Duodenal mucosa (tissue), 2 donors: ENCODE results near the gene THAP4.

Experiments used
- H3K27ac ChIP-seq: one replicate; pipeline ENCODE4 v1.7.0; 2013; ENCODE audit warnings: low read depth, low read length
- H3K27me3 ChIP-seq, 2 donors: one replicate each; pipeline ENCODE4 v1.7.0; 2013; ENCODE audit warnings: low read length in 2 of 2, control low read depth in 1 of 2; ENCODE audit not compliant: insufficient read depth in 2 of 2, control insufficient read depth in 1 of 2
- H3K36me3 ChIP-seq, 2 donors: one replicate each; pipeline ENCODE4 v1.7.0; 2013; ENCODE audit warnings: low read length in 2 of 2, control low read depth in 1 of 2; ENCODE audit not compliant: insufficient read depth in 2 of 2, control insufficient read depth in 1 of 2
- H3K4me1 ChIP-seq, 2 donors: one replicate each; pipeline ENCODE4 v1.7.0; 2013; ENCODE audit warnings: low read length in 2 of 2, control low read depth in 1 of 2; ENCODE audit not compliant: insufficient read depth in 2 of 2, control insufficient read depth in 1 of 2
- H3K4me3 ChIP-seq, 2 donors: one replicate each; pipeline ENCODE4 v1.7.0; 2013; ENCODE audit warnings: low read length in 2 of 2, low read depth in 1 of 2
- H3K9ac ChIP-seq, 2 donors: one replicate each; pipeline ENCODE4 v1.7.0; 2013; ENCODE audit warnings: low read length in 2 of 2, low read depth in 1 of 2
- H3K9me3 ChIP-seq, 2 donors: one replicate each; pipeline ENCODE4 v1.7.0; 2013; ENCODE audit warnings: low read length in 2 of 2, control low read depth in 1 of 2; ENCODE audit not compliant: control insufficient read depth in 1 of 2

The THAP4 gene

GRCh38 chr2:241540771-241541561 is 96.0 kb downstream of the THAP4 start:
- H3K9ac ChIP-seq, result peak overlapping the region in 1 of 2 donors; percentile 33
- peaks cover 6 to 17% of the 10 kb centered on the region in 2 donors for H3K27me3 ChIP-seq
- no peak overlapping the region for H3K27ac ChIP-seq
- H3K4me1 ChIP-seq, result peaks cover 0 to 5% of the 10 kb centered on the region in 2 donors
- H3K36me3 ChIP-seq, result no peaks in the 10 kb centered on the region
- H3K9me3 ChIP-seq, result no peaks in the 10 kb centered on the region
- H3K4me3 ChIP-seq, result peak overlapping the region; percentile 13 to 65

- Histone ChIP-seq H3K9ac (peak overlapping the region in 1 of 2 donors; percentile 33), H3K27ac (no peak overlapping the region), H3K4me3 (peak overlapping the region; percentile 13 to 65)
Measured at GRCh38 chr2:241540401-241540770, 96.6 kb downstream of the THAP4 start.

DNA sequence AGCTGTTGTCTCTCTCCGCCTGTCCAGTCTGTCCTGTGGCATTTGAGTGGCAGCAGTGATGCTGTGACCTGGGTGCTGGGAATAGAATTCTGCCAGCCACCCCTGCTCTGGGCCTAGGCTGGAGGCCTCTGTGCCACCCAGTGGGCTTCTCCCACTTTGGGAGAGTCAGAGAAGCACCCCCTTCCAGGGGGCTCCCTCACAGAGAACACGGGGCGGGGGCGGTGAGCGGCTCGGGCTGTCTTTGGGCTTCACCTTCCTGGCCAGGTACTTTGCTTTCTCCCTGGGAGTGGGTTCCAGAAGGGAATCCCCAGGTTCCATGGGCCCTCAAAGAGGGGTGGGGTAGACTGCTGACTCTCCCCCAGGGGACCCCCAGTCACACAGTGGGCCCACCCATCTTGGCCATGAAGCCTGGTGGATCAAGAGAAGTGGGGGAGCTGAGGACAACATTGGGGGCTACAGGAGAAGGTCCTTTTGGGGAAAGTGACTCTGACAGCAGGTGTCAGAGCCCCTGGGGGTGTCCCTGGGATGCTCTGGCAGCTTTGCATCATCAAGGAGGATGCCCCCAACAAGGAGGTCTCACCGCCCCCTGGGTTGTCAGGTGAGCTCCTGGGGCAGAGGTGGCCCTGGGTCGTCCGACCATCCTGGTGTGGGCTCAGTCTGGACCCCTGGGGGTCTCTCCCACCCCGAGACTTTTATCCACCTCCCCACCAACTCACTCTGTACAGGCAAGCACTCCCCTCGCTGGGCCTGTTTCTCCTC is 97.2 kb downstream of the THAP4 start:
- Histone ChIP-seq H3K4me3 (no peak overlapping the region), H3K4me1 (no peaks in the 10 kb centered on the region), H3K9me3 (no peaks in the 10 kb centered on the region), H3K9ac (no peak overlapping the region), H3K27ac (no peak overlapping the region), H3K27me3 (peaks cover 4 to 12% of the 10 kb centered on the region in 2 donors), H3K36me3 (no peaks in the 10 kb centered on the region)

More at GRCh38 chr2:241540401-241540770, 96.6 kb downstream of the THAP4 start:
- H3K4me1 ChIP-seq, result peaks cover 0 to 1% of the 10 kb centered on the region in 2 donors
- no peaks in the 10 kb centered on the region for H3K36me3 ChIP-seq
- no peaks in the 10 kb centered on the region for H3K9me3 ChIP-seq
- H3K27me3 ChIP-seq, result peaks cover 4 to 12% of the 10 kb centered on the region in 2 donors

- H3K27ac ChIP-seq, result no peak overlapping the region
- H3K36me3 ChIP-seq, result no peaks in the 10 kb centered on the region
- no peak overlapping the region for H3K9ac ChIP-seq
- no peaks in the 10 kb centered on the region for H3K4me1 ChIP-seq
- no peak overlapping the region for H3K4me3 ChIP-seq
- H3K9me3 ChIP-seq, result no peaks in the 10 kb centered on the region
- H3K27me3 ChIP-seq, result peaks cover 4 to 12% of the 10 kb centered on the region in 2 donors
Measured at GRCh38 chr2:241538838-241539615, 97.9 kb downstream of the THAP4 start.

DNA sequence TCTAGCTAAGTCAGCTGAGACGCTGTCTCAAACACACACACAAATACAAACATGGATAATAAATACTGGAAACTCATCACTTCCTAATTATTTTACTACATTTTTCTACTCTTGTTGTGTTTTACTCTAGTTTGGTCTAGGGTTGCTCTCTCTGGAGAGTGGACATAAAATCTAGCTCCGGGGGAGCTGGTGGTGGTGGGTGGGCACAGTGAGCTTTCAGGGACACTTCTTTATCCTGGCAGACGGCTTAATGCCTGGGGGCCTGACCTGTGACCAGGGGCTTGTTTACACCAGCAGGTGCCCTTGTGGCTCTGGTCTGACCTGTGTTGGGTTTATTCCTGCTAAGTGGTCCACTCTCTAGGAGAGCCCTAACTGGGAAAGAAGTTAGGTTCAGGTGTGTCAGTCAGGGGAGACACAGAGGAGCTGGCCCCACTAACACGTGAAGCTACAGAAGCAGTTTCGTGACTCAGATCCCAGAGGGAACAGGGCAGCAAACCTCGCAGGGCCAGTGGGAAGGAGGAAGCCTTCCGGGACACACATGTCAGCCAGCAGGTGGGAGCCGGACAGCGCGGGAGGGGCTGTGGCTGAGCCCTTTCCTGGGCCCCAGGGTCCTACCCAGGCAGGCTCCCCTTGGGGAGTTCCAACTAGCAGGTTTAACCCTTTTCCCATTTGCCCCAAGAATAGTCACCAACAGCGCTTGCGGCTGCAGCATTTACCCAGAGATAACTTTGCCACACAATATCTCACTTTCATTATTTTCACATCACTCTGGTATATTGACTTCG is 100.9 kb downstream of the THAP4 start:
- Histone ChIP-seq H3K9ac (no peak overlapping the region), H3K4me3 (no peak overlapping the region), H3K4me1 (no peaks in the 10 kb centered on the region), H3K36me3 (no peaks in the 10 kb centered on the region), H3K9me3 (no peaks in the 10 kb centered on the region), H3K27ac (no peak overlapping the region), H3K27me3 (peaks cover 4 to 11% of the 10 kb centered on the region in 2 donors)

- Histone ChIP-seq H3K4me1 (no peaks in the 10 kb centered on the region), H3K27ac (no peak overlapping the region), H3K4me3 (no peak overlapping the region), H3K9me3 (no peaks in the 10 kb centered on the region), H3K9ac (no peak overlapping the region), H3K27me3 (peaks cover 0 to 13% of the 10 kb centered on the region in 2 donors), H3K36me3 (no peaks in the 10 kb centered on the region)
Measured at GRCh38 chr2:241534701-241535375, 102.1 kb downstream of the THAP4 start.
